GOT3 (cell line): ENCODE measurements around the gene AFAP1L2.

ENCODE experiments used
- DNase-seq: peaks from one replicate; lab custom pipeline; 2025; ENCODE audit warnings: mixed read lengths; lab: John Stamatoyannopoulos, UW

The AFAP1L2 gene

DNA sequence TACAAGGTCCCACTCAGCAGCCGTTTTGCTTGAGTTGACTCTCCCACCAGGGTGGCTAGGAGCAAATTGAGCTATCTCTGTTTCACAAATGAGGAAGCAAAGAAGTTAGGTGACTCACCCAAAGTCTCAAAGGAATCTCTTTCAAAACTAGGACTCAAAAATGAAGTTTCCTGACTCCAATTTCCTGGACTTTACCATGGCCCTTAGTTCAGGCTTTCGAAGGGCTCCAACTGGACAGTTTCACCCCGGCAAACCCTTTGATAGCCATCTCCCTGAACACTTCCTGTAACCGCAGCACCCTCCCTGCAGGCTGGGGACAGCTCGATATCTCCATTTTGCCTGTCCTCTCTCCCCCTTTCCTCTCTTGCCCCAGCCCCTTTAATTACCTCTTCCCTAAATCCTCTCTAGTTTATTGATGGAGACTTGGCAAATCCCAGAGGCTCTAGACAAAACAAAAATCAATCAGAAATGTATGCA, 4.7 kb upstream of the AFAP1L2 start:
- no peak for DNase-seq

DNA sequence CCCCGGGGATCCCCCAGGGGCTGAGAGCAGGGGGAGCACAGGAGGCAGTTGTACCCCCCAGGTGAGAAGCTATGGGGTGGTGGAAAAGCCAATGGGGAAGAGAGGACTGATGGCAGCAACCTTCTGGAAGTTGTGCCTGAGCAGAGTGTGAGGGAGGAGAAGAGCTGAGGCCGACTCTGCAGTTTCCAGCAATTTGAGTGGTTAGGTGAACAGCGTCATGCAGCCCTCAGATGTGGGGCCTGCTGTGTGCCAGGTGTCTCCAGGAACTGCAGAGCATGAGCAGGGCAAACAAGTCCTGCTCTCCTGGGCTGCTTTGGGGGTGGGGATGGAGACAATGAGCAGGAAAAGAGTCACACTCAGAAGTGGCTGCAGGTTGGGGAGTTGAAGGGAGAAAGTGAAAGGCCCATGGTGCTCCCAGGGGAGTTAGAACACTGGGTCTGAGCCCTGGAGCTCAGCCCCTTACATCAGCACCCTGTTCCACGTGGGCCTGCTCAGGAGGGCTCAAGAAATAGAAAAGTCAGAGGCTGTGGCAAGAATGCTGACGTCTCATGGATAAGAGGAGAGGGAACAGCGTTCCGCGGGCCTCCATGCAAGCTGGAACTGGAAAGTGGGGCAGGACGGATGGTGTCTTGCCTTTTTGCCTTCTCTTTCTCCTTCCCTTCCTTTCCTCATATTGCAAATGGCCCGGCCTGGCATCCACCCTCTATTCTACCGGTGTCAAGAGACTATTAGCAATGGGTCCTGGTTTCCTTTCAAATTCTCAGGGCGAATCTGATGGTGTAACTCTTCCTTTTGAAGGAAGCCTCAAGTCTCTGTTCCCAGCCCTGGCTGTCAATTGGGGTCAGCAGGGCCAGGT, 4.0 kb upstream of the AFAP1L2 start:
- no peak for DNase-seq

DNA sequence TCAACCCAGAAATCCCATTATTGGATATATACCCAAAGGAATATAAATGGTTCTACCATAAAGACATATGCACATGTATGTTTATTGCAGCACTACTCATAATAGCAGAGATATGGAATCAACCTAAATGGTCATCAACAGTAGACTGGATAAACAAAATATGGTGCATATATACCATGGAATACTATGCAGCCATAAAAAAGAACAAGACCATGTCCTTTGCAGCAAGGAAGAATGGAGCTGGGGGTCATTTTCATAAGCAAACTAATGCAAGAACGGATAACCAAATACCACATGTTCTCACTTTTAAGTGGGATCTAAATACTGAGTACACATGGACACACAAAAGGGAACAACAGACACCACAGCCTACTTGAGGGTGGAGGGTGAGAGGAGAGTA, 2.2 kb upstream of the AFAP1L2 start:
- DNase-seq, result no peak

- DNase-seq, result no peak
Measured at GRCh38 chr10:114405011-114405350, 679 bp upstream of the AFAP1L2 start.

- no peak for DNase-seq
Measured at GRCh38 chr10:114403541-114404161, 651 bp downstream of the AFAP1L2 start.

DNA sequence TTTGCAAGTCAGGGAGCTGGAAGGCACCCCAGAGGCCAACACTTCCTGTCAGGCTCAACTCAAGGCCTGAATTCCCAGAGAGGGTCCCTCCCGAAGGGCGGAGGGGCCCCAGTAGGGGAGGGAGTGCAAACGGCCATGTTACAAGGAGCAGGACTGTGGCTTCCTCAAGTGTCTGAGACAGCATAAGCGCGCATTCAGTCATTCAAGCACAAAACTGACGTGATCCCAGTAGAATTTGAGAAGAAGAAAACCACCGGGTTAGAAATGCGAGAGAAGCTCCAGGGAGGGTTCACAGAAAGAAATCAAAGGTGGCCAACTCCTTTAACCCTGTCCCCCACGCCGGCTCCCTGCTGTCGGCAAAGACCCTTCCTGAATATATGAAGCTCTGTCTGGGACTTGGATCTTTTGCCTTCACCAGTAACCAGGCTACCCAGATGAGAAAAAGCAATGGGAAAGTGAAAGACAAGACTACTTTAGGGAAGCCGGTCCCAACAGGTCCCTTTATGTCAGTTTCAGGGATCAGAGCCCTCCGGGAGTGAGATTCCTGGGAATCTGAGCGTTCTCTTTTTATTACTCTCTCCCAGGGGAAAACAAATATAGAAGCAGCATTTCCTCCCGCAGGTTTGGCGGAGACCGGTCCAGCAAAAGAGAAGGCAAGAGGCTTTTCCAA, 1.3 kb downstream of the AFAP1L2 start:
- no peak for DNase-seq

DNA sequence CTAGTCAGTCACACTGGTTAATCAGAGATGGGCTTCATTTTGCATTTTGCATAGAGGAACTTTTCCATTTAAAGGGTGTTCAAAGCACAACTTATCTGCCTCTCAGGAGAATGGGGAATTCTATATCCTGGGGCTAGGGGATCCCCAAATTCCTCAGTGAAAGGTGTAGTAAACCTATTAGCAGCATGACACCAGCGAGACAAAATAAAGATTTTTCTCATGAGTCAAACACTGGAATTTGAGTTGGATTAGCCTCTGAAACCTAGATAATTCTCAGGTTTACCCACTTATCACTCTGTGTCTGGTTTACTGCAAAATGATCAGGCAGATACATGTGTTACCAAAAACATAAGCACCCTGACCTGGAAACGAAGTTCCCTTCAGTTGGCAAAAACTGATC, 2.1 kb downstream of the AFAP1L2 start:
- DNase-seq, result no peak

DNA sequence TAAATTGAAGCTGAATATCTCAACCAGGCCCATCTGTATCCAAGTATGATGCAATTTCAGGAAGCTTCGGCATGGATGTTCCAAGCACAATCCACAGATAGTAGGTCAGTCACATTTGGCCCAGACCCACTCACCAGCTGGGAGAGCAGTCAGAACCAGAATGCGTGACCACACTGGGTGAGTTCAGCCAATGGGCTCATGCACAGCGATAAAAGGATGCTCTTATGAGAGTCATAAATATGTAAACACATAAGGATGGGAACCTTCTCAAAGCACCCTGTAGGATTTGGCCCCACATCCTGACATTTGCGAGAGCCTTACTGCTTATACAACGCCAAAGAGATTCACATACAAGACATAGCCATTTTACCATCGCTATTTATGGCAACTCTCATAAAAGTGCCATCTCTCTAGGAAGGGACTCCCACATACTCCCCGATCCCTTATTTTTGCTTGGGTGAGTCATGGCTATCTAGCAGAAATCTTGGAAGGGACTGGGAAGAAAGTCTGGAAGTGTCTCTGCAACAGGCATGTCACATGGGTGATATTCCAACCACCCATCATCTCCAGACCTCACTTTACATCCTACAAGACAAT, 3.0 kb downstream of the AFAP1L2 start:
- DNase-seq, result no peak

DNA sequence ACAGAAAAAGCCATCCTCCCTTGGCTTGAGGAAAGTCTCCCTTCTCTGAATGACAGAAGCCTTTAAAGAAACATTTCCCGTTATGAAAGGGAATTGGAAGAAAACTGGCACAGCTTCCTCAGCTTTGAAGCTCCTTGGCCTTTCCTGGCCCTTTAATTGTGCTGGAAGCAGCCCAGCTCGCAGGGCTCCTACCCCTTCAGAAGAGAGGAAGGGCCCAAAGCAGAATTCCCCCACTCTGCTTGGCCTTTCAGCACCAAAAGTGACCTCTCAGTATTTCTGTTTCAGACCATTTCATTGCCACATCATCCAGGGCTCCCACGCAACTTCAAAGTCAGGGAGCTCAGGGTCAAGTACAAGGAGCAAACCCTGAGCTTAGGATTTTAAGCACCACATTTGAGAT, 4.2 kb downstream of the AFAP1L2 start:
- DNase-seq, result no peak

DNA sequence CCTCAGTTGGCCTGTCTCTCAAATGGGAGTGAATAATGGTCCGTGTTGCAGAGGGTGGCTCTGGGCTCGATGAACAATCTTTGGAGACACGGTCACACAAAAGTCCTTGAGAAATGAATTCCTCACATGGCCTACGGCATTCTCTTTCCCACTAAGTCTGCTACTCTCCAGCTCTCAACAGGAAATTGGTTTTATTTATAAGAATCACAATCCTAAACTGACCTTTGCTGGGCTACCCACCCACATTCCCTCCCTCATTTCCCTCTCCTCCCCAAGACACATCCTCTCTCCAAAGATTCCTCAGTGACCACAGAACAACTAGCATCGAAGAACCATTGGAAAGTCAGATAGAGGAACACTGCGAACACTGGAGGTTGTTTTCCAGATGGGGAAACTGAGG, 4.7 kb downstream of the AFAP1L2 start:
- DNase-seq, result no peak

GRCh38 chr10:114398587-114399331, 5.5 kb downstream of the AFAP1L2 start:
- no peak for DNase-seq

DNA sequence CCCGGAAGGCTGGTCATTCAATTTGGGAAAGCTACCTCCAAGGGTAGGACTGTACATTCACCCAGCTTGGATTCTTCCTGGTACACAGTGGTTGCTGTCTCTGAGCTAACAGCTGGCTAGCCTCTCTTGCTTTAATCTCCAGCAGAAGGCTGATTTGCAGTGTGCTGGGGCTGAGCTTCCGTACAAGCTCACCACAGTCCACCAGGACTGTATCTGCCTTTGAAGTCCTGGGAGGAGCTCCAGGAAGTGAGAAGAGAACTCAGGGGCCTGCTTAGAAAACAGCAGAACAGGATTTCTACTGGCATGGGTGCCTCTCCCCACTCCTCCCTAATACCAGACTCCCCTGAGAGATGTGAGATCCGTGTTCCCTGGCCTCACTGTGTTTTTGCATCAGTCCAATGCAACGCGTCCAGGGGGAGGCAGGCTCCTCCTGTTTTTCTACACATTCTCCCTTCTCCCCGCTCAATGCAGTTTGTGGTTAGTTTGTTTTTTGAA, 6.6 kb downstream of the AFAP1L2 start:
- DNase-seq, result no peak

DNA sequence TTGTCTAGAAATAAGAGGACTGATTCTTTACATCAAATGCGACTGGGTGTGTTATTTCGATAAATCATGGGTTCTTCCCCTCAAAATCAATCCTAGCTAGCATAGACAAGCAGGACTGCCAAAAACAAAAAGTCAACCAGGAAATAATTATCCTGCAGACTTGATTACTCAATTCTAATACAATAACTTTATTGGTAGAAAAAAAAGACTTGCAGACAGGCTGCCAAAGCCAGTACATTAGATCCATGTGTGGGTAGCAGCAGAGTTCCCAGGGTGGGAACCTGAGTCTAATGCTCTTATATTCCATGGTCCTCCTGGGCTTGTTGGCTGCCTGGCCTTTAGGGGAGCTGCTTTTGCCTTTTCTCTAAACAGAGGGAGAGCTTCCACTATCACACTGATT, 7.8 kb downstream of the AFAP1L2 start:
- no peak for DNase-seq

GRCh38 chr10:114395366-114396022, 8.8 kb downstream of the AFAP1L2 start:
- no peak for DNase-seq

GRCh38 chr10:114394531-114394930, 9.8 kb downstream of the AFAP1L2 start:
- no peak for DNase-seq

- no peak for DNase-seq
Measured at GRCh38 chr10:114393886-114394285, 10.4 kb downstream of the AFAP1L2 start.

GRCh38 chr10:114393482-114393881, 10.8 kb downstream of the AFAP1L2 start:
- no peak for DNase-seq

DNA sequence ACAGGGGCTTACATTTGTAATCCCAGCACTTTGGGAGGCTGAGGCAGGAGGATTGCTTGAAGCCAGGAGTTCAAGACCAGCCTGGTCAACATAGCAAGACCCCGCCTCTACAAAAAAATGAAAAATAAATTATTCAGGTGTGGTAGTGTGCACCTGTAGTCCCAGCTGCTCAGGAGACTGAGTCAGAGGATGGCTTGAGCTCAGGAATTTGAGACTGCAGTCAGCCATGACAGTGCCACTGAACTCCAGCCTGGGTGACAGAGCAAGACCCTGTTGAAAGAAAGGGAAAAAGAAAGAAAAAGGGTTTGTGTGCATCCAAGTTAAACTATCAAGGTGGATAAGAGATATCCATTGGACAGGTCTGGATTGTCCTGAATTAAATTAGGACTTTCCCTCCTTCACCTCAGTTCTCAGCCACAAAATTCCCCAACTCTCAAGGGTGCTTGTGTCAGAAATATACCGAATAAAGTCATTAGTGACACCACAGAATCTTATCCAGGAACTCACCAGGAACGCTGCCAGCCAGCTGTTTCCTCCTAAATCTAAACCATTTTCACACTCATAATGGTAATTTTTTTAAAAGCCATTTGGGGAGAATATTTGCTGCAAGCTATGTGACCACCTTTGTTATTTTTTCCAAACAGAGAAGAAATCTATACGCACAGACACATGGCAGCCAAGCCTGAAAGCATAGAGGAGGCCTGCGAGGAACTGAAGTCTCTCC, 12.0 kb downstream of the AFAP1L2 start:
- DNase-seq, result no peak

- DNase-seq, result no peak
Measured at GRCh38 chr10:114391599-114391998, 12.7 kb downstream of the AFAP1L2 start.

DNA sequence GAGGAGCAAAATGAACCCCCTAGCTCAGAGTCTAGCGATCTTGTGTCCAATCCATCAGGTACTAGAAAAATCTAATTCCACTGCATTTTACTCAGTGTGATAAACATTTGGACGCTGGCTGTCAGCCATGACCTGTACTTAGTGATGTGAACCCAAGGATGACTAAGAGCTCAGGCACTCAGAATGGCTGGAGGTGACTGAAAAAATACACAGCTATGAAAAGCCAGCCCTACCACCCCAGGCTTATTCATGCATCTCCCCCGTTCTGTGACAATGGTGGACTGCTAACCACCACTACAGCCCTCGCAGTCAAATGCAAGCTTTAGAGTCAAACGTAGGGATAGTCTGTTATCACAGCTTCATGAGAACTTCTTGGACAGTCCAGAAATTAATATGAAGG, 14.9 kb downstream of the AFAP1L2 start:
- no peak for DNase-seq

- DNase-seq, result no peak
Measured at GRCh38 chr10:114388275-114388674, 16.0 kb downstream of the AFAP1L2 start.
